H9 (cell line): ENCODE data around the gene TENM4. TPM values are rescaled to one million over a fixed set of nuclear protein-coding genes. Genes with fewer than 3 reads are reported as not detected.

Source experiments
- DNase-seq: peaks from one replicate; pipeline ENCODE4 v3.0.0-alpha.2; 2017
- H2AFZ ChIP-seq: one replicate; pipeline ENCODE4 v1.6.1; 2013; ENCODE audit warnings: mild to moderate bottlenecking, low read length, control low read depth, moderate library complexity
- H2AK5ac ChIP-seq: 2 replicates; pipeline ENCODE4 v1.6.1; 2013; ENCODE audit warnings: low read length, control low read depth, mixed read lengths; ENCODE audit not compliant: insufficient read length
- H2BK120ac ChIP-seq: one replicate; pipeline ENCODE4 v1.6.1; 2013; ENCODE audit warnings: low read depth, mild to moderate bottlenecking, low read length, control low read depth, inconsistent platforms; ENCODE audit not compliant: poor library complexity, severe bottlenecking
- H2BK12ac ChIP-seq: 2 replicates; pipeline ENCODE4 v1.6.1; 2013; ENCODE audit warnings: low read length, control low read depth, mixed read lengths, low read depth; ENCODE audit not compliant: insufficient read length
- H2BK15ac ChIP-seq: 2 replicates; pipeline ENCODE4 v1.6.1; 2013; ENCODE audit warnings: low read depth, low read length, control low read depth
- H2BK20ac ChIP-seq: one replicate; pipeline ENCODE4 v1.6.1; 2013; ENCODE audit warnings: low read depth, mild to moderate bottlenecking, low read length, control low read depth, inconsistent platforms; ENCODE audit not compliant: poor library complexity, severe bottlenecking
- H2BK5ac ChIP-seq: 2 replicates; pipeline ENCODE4 v1.6.1; 2013; ENCODE audit warnings: low read length, control low read depth, mixed read lengths; ENCODE audit not compliant: insufficient read length
- H3K14ac ChIP-seq: 2 replicates; pipeline ENCODE4 v1.6.1; 2013; ENCODE audit warnings: low read length, control low read depth; ENCODE audit not compliant: insufficient read depth
- H3K18ac ChIP-seq: 2 replicates; pipeline ENCODE4 v1.6.1; 2013; ENCODE audit warnings: low read depth, mild to moderate bottlenecking, mixed read lengths, low read length, control low read depth; ENCODE audit not compliant: insufficient read length
- H3K23ac ChIP-seq: 2 replicates; pipeline ENCODE4 v1.6.1; 2013; ENCODE audit warnings: low read length, control low read depth, mixed read lengths, low read depth; ENCODE audit not compliant: insufficient read length
- H3K23me2 ChIP-seq: 2 replicates; pipeline ENCODE4 v1.6.1; 2013; ENCODE audit warnings: low read depth, mild to moderate bottlenecking, mixed read lengths, low read length, control low read depth; ENCODE audit not compliant: insufficient read length, poor library complexity, severe bottlenecking
- H3K27ac ChIP-seq: 2 replicates; pipeline ENCODE4 v1.5.1; 2013; ENCODE audit warnings: low read length, control low read depth, mixed read lengths, low read depth; ENCODE audit not compliant: insufficient read length
- H3K27me3 ChIP-seq: 2 replicates; pipeline ENCODE4 v1.6.1; 2013; ENCODE audit warnings: low read length, control low read depth, inconsistent platforms; ENCODE audit not compliant: insufficient read depth
- H3K4ac ChIP-seq: 2 replicates; pipeline ENCODE4 v1.6.1; 2013; ENCODE audit warnings: low read depth, mild to moderate bottlenecking, control low read depth, inconsistent platforms, low read length, moderate library complexity
- H3K4me1 ChIP-seq: 2 replicates; pipeline ENCODE4 v1.6.1; 2013; ENCODE audit warnings: low read length, control low read depth, inconsistent platforms; ENCODE audit not compliant: insufficient read depth
- H3K4me2 ChIP-seq: 2 replicates; pipeline ENCODE4 v1.6.1; 2013; ENCODE audit warnings: low read length, control low read depth, mixed read lengths; ENCODE audit not compliant: insufficient read length, insufficient read depth
- H3K56ac ChIP-seq: 2 replicates; pipeline ENCODE4 v1.6.1; 2013; ENCODE audit warnings: low read depth, mild to moderate bottlenecking, mixed read lengths, low read length, control low read depth; ENCODE audit not compliant: insufficient read length
- H3K79me1 ChIP-seq: 2 replicates; pipeline ENCODE4 v1.6.1; 2013; ENCODE audit warnings: low read depth, mild to moderate bottlenecking, moderate library complexity, low read length, control low read depth, inconsistent platforms; ENCODE audit not compliant: insufficient read depth, poor library complexity, severe bottlenecking
- H3K79me2 ChIP-seq: 2 replicates; pipeline ENCODE4 v1.6.1; 2013; ENCODE audit warnings: low read length, control low read depth, inconsistent platforms; ENCODE audit not compliant: insufficient read depth
- H3K9ac ChIP-seq: 2 replicates; pipeline ENCODE4 v1.6.1; 2013; ENCODE audit warnings: low read length, control low read depth, mixed read lengths; ENCODE audit not compliant: insufficient read length; ENCODE audit errors: extremely low read depth
- H3K9me3 ChIP-seq: one replicate; pipeline ENCODE4 v1.6.1; 2013; ENCODE audit warnings: low read depth, low read length, inconsistent platforms; ENCODE audit not compliant: control insufficient read depth
- H3T11ph ChIP-seq: one replicate; pipeline ENCODE4 v1.6.1; 2013; ENCODE audit warnings: mild to moderate bottlenecking, low read length, control low read depth, inconsistent platforms
- H4K20me1 ChIP-seq: one replicate; pipeline ENCODE4 v1.6.1; 2013; ENCODE audit not compliant: control insufficient read depth, insufficient read length, insufficient read depth
- H4K5ac ChIP-seq: 2 replicates; pipeline ENCODE4 v1.6.1; 2013; ENCODE audit warnings: low read depth, mild to moderate bottlenecking, mixed read lengths, low read length, control low read depth; ENCODE audit not compliant: insufficient read length
- H4K8ac ChIP-seq: replicated peaks from 2 replicates; pipeline ENCODE4 v1.6.1; 2013; ENCODE audit warnings: low read length, control low read depth, mixed read lengths, low read depth; ENCODE audit not compliant: insufficient read length
- H4K91ac ChIP-seq: 2 replicates; pipeline ENCODE4 v1.6.1; 2013; ENCODE audit warnings: low read depth, mild to moderate bottlenecking, moderate library complexity, mixed read lengths, low read length, control low read depth; ENCODE audit not compliant: insufficient read length
- H3K27ac Mint-ChIP-seq, 3 experiments: 2 replicates in 2 of 3; 3 replicates in 1 of 3; pipeline ENCODE4 v1.8.0; 2020 to 2021; ENCODE audit warnings: mixed read lengths in 3 of 3, mild to moderate bottlenecking in 1 of 3, moderate library complexity in 1 of 3
- H3K27me3 Mint-ChIP-seq: 2 replicates; pipeline ENCODE4 v1.8.0; 2021; ENCODE audit warnings: low read depth, mild to moderate bottlenecking, moderate library complexity, mixed read lengths
- H3K36me3 Mint-ChIP-seq, 3 experiments: 2 replicates in 2 of 3; 3 replicates in 1 of 3; pipeline ENCODE4 v1.8.0; 2020 to 2021; ENCODE audit warnings: low read depth in 3 of 3, mixed read lengths in 3 of 3; ENCODE audit not compliant: insufficient read depth in 1 of 3
- H3K4me1 Mint-ChIP-seq, 2 experiments: 2 replicates each; pipeline ENCODE4 v1.8.0; 2020; ENCODE audit warnings: mixed read lengths in 2 of 2
- H3K4me3 Mint-ChIP-seq, 2 experiments: 2 replicates in 1 of 2; 3 replicates in 1 of 2; pipeline ENCODE4 v1.8.0; 2020 to 2021; ENCODE audit warnings: mild to moderate bottlenecking in 2 of 2, mixed read lengths in 2 of 2, moderate library complexity in 1 of 2
- H3K9me3 Mint-ChIP-seq, 2 experiments: 2 replicates in 1 of 2; 3 replicates in 1 of 2; pipeline ENCODE4 v1.8.0; 2020; ENCODE audit warnings: mild to moderate bottlenecking in 2 of 2, mixed read lengths in 2 of 2, moderate library complexity in 1 of 2
- CTCF ChIP-seq: fragments of 200-600 bp; sonication (generic); conservative IDR thresholded peaks from 3 replicates; pipeline ENCODE4 v1.8.0; 2021; ENCODE audit warnings: antibody characterized with exemption, mild to moderate bottlenecking
- WGBS: extraction: QIAGEN DNeasy Blood & Tissue Kit; methylation state at CpG from one replicate; pipeline ENCODE4 v1.1.7; 2013; ENCODE audit warnings: missing lambda C conversion rate, low lambda C conversion rate, mixed read lengths; ENCODE audit not compliant: insufficient read length; ENCODE audit errors: extremely low coverage; 5-methylcytosine and 5-hydroxymethylcytosine counted together
- total RNA-seq: library from RNA; stranded (reverse); gene quantifications from 2 replicates; pipeline ENCODE4 v1.2.1, GENCODE V29; 2021

The TENM4 gene
- total RNA-seq, 1 experiment from 2014 or later: 4.6 TPM

- H3K4me2 ChIP-seq: no peak overlapping the region
- TF ChIP-seq CTCF: no peak
- no peak overlapping the region for H3T11ph ChIP-seq
- no peaks in the 10 kb centered on the region for H4K20me1 ChIP-seq
- DNase-seq: no peak
- no peak overlapping the region for H3K4ac ChIP-seq
- no peak overlapping the region for H2AK5ac ChIP-seq
- H2BK15ac ChIP-seq: no peak overlapping the region
- no CpG with 5 or more reads among the region's 6 CpGs for WGBS
- no peak overlapping the region for H3K27ac ChIP-seq
- no peak overlapping the region for H2BK20ac ChIP-seq
- H3K4me1 ChIP-seq: no peaks in the 10 kb centered on the region
- H3K27me3 Mint-ChIP-seq: peaks cover 6% of the 10 kb centered on the region
- H3K27ac Mint-ChIP-seq: no peak overlapping the region
- H2BK12ac ChIP-seq: no peak overlapping the region
- no peaks in the 10 kb centered on the region for H3K36me3 Mint-ChIP-seq
- H3K27me3 ChIP-seq: no peaks in the 10 kb centered on the region; the same call in 1 of the 2 replicates
- H3K9me3 ChIP-seq: no peaks in the 10 kb centered on the region
- H3K14ac ChIP-seq: no peak overlapping the region
- no peak overlapping the region for H4K91ac ChIP-seq
- H2AFZ ChIP-seq: no peak overlapping the region
- no peaks in the 10 kb centered on the region for H3K79me1 ChIP-seq
- peaks cover 2 to 11% of the 10 kb centered on the region in 2 experiments for H3K4me1 Mint-ChIP-seq
- no peak overlapping the region for H3K18ac ChIP-seq
- no peak overlapping the region for H3K4me3 Mint-ChIP-seq
- no peak overlapping the region for H3K56ac ChIP-seq
- H4K5ac ChIP-seq: no peak overlapping the region
- H3K79me2 ChIP-seq: no peaks in the 10 kb centered on the region
- H3K9me3 Mint-ChIP-seq: no peaks in the 10 kb centered on the region; a peak in 1 of 5 replicates
- no peak overlapping the region for H2BK120ac ChIP-seq
- H3K23me2 ChIP-seq: no peaks in the 10 kb centered on the region
- H3K23ac ChIP-seq: no peak overlapping the region
- no peak overlapping the region for H4K8ac ChIP-seq
- H2BK5ac ChIP-seq: no peak overlapping the region
- H3K9ac ChIP-seq: no peak overlapping the region
Observed at GRCh38 chr11:79336797-79337517, 103.9 kb downstream of the TENM4 start.
